KOPT-K1 (cell line): ENCODE measurements around the gene OTOL1.
"Not testable (repeated sequence)": the region's sequence is repeated elsewhere in the genome, so short reads cannot be mapped to it uniquely, and the experiment has no call there.

Experiments
- H3K27ac ChIP-seq: fragments of 200-600 bp; sonication (generic); 2 replicates; pipeline ENCODE4 v1.5.1; 2016; ENCODE audit warnings: antibody characterized with exemption, mild to moderate bottlenecking, low read depth, low read length; ENCODE audit not compliant: poor library complexity, severe bottlenecking
- H3K36me3 ChIP-seq: fragments of 200-600 bp; sonication (generic); 2 replicates; pipeline ENCODE4 v1.5.1; 2017; ENCODE audit warnings: antibody characterized with exemption, mild to moderate bottlenecking, low read length, moderate library complexity; ENCODE audit not compliant: insufficient read depth
- H3K9me3 ChIP-seq: fragments of 200-600 bp; sonication (generic); 2 replicates; pipeline ENCODE4 v1.5.1; 2017; ENCODE audit warnings: antibody characterized with exemption, low read length, mild to moderate bottlenecking; ENCODE audit not compliant: insufficient read depth, poor library complexity, severe bottlenecking

The OTOL1 gene

GRCh38 chr3:161496508-161496907 lies at the start of gene OTOL1:
Gene OTOL1, plus strand, starts transcription at chr3:161496808. Its CDS starts 0 bp downstream, at chr3:161496808.
- Histone ChIP-seq H3K36me3 (no peaks in the 10 kb centered on the region), H3K27ac (no peak within 1 kb of the TSS), H3K9me3 (no peaks in the 10 kb centered on the region)

GRCh38 chr3:161449785-161450184 lies 46.8 kb upstream of the OTOL1 start:
- Histone ChIP-seq H3K27ac (no peak overlapping the region), H3K36me3 (no peaks in the 10 kb centered on the region), H3K9me3 (no peaks in the 10 kb centered on the region)

GRCh38 chr3:161452179-161452578 lies 44.4 kb upstream of the OTOL1 start:
- Histone ChIP-seq H3K9me3 (no peaks in the 10 kb centered on the region), H3K36me3 (no peaks in the 10 kb centered on the region), H3K27ac (no peak overlapping the region)

GRCh38 chr3:161454615-161455014 lies 42.0 kb upstream of the OTOL1 start:
- Histone ChIP-seq H3K27ac (no peak overlapping the region), H3K36me3 (no peaks in the 10 kb centered on the region), H3K9me3 (no peaks in the 10 kb centered on the region)

GRCh38 chr3:161455962-161456361 lies 40.6 kb upstream of the OTOL1 start:
- H3K36me3 ChIP-seq = no peaks in the 10 kb centered on the region
- H3K27ac ChIP-seq = no peak overlapping the region
- no peaks in the 10 kb centered on the region for H3K9me3 ChIP-seq

- Histone ChIP-seq H3K27ac (no peak overlapping the region), H3K9me3 (peaks cover 4% of the 10 kb centered on the region), H3K36me3 (no peaks in the 10 kb centered on the region)
Observed at GRCh38 chr3:161462138-161462537, 34.5 kb upstream of the OTOL1 start.

- Histone ChIP-seq H3K36me3 (no peaks in the 10 kb centered on the region), H3K9me3 (no peaks in the 10 kb centered on the region), H3K27ac (no peak overlapping the region)
Observed at GRCh38 chr3:161471211-161471610, 25.4 kb upstream of the OTOL1 start.

- H3K9me3 ChIP-seq = no peaks in the 10 kb centered on the region
- no peak overlapping the region for H3K27ac ChIP-seq
- H3K36me3 ChIP-seq = no peaks in the 10 kb centered on the region
Observed at GRCh38 chr3:161474139-161474538, 22.5 kb upstream of the OTOL1 start.

GRCh38 chr3:161474741-161475140 lies 21.9 kb upstream of the OTOL1 start:
- H3K36me3 ChIP-seq = no peaks in the 10 kb centered on the region
- no peak overlapping the region for H3K27ac ChIP-seq
- H3K9me3 ChIP-seq = no peaks in the 10 kb centered on the region

GRCh38 chr3:161475206-161475605 lies 21.4 kb upstream of the OTOL1 start:
- Histone ChIP-seq H3K9me3 (no peaks in the 10 kb centered on the region), H3K27ac (no peak overlapping the region), H3K36me3 (no peaks in the 10 kb centered on the region)

- H3K27ac ChIP-seq = no peak overlapping the region
- H3K36me3 ChIP-seq = no peaks in the 10 kb centered on the region
- H3K9me3 ChIP-seq = no peaks in the 10 kb centered on the region
Observed at GRCh38 chr3:161475905-161476304, 20.7 kb upstream of the OTOL1 start.

- Histone ChIP-seq H3K9me3 (no peaks in the 10 kb centered on the region), H3K27ac (no peak overlapping the region), H3K36me3 (no peaks in the 10 kb centered on the region)
Observed at GRCh38 chr3:161484226-161484625, 12.4 kb upstream of the OTOL1 start.

- H3K9me3 ChIP-seq, H3K27ac ChIP-seq, H3K36me3 ChIP-seq: not testable (repeated sequence)
Observed at GRCh38 chr3:161488284-161488683, 8.3 kb upstream of the OTOL1 start.

- Histone ChIP-seq H3K36me3 (no peaks in the 10 kb centered on the region), H3K9me3 (no peaks in the 10 kb centered on the region), H3K27ac (no peak overlapping the region)
Observed at GRCh38 chr3:161489395-161489794, 7.2 kb upstream of the OTOL1 start.

- not testable (repeated sequence) for H3K9me3 ChIP-seq, H3K36me3 ChIP-seq, H3K27ac ChIP-seq
Observed at GRCh38 chr3:161490845-161491244, 5.8 kb upstream of the OTOL1 start.

GRCh38 chr3:161498259-161498921 lies 1.8 kb downstream of the OTOL1 start:
- Histone ChIP-seq H3K36me3 (no peaks in the 10 kb centered on the region), H3K9me3 (no peaks in the 10 kb centered on the region), H3K27ac (no peak overlapping the region)
